ENCODE data around the gene FARP1. TPM values are rescaled to one million over a fixed set of nuclear protein-coding genes. Genes with fewer than 3 reads are reported as not detected.

Gene FARP1
- total RNA-seq, 1 experiment from 2014 or later = 96.6 TPM

GRCh38 chr13:98279473-98280175 lies 136.7 kb downstream of the FARP1 start:
- ChIA-PET POLR2A (no interaction called here), CTCF (no interaction called here)
- ATAC-seq (peak; percentile 85), DNase-seq (ENCODE audit: low spot score) (no peak)
- Mint-ChIP-seq H3K4me1 (peaks cover 35% of the 10 kb centered on the region), H3K27me3 (ENCODE audit: low read depth) (no peaks in the 10 kb centered on the region), H3K4me3 (no peak overlapping the region), H3K27ac (peak overlapping the region; percentile 8; the same call in 1 of the 2 replicates), H3K36me3 (no peaks in the 10 kb centered on the region), H3K9me3 (no peaks in the 10 kb centered on the region)
- TF ChIP-seq ZNF263 (CRISPR knock-in tag; IDR thresholded peaks at IDR 0.05; ENCODE audit: low read depth) (no peak), MXD4 (CRISPR knock-in tag; IDR thresholded peaks at IDR 0.05; ENCODE audit: borderline replicate concordance) (no peak), PREB (CRISPR knock-in tag; IDR thresholded peaks at IDR 0.05; ENCODE audit: borderline replicate concordance) (no peak)

GRCh38 chr13:98280176-98280510 lies 137.2 kb downstream of the FARP1 start:
- Mint-ChIP-seq H3K27ac (peak overlapping the region; percentile 86), H3K4me1 (peaks cover 30% of the 10 kb centered on the region), H3K4me3 (no peak overlapping the region; the same call in 1 of the 2 replicates), H3K9me3 (no peaks in the 10 kb centered on the region), H3K36me3 (no peaks in the 10 kb centered on the region), H3K27me3 (ENCODE audit: low read depth) (no peaks in the 10 kb centered on the region)
- DNase-seq (ENCODE audit: low spot score) (peak; percentile 22), ATAC-seq (peak; percentile 16)
- TF ChIP-seq GRHL2 (CRISPR knock-in tag; IDR thresholded peaks at IDR 0.05; ENCODE audit: insufficient replicate concordance, severe bottlenecking) = no peak
- no peak for TF ChIP-seq FOXK1 (CRISPR knock-in tag; IDR thresholded peaks at IDR 0.05)
- no peak for TF ChIP-seq USF1 (CRISPR knock-in tag; IDR thresholded peaks at IDR 0.05)
- TF ChIP-seq JUN (CRISPR knock-in tag; IDR thresholded peaks at IDR 0.05) = no peak
- TF ChIP-seq USF2 (CRISPR knock-in tag; IDR thresholded peaks at IDR 0.05) = no peak
- TF ChIP-seq SMAD4 (CRISPR knock-in tag; IDR thresholded peaks at IDR 0.05) = no peak
- peak; percentile 29; the same call in 1 of the 2 replicates for TF ChIP-seq SP1 (CRISPR knock-in tag; conservative IDR thresholded peaks at IDR 0.05)
- CTCF ChIA-PET = no interaction called here
- POLR2A ChIA-PET = no interaction called here

GRCh38 chr13:98284679-98285078 lies 141.8 kb downstream of the FARP1 start:
- no peak overlapping the region for H3K27ac Mint-ChIP-seq
- ATAC-seq (no peak), DNase-seq (ENCODE audit: low spot score) (no peak)
- no peaks in the 10 kb centered on the region for H3K36me3 Mint-ChIP-seq
- no peaks in the 10 kb centered on the region for H3K27me3 Mint-ChIP-seq (ENCODE audit: low read depth)
- POLR2A ChIA-PET = no interaction called here
- H3K4me1 Mint-ChIP-seq = peaks cover 13% of the 10 kb centered on the region
- no peaks in the 10 kb centered on the region for H3K9me3 Mint-ChIP-seq
- TF ChIP-seq ATF3 (CRISPR knock-in tag; conservative IDR thresholded peaks at IDR 0.05) (no peak), ZNF671 (CRISPR knock-in tag; IDR thresholded peaks at IDR 0.05) (no peak), NR1H2 (CRISPR knock-in tag; IDR thresholded peaks at IDR 0.05) (no peak)
- H3K4me3 Mint-ChIP-seq = no peak overlapping the region
- CTCF ChIA-PET = interaction anchor here (1.0 kb wide), 1 partner anchor 65 kb away, joined by 3 read pairs; no protein-coding TSS in a partner anchor

GRCh38 chr13:98285317-98285716 lies 142.4 kb downstream of the FARP1 start:
- no peak for TF ChIP-seq SP1 (CRISPR knock-in tag; conservative IDR thresholded peaks at IDR 0.05)
- no peak for TF ChIP-seq ATF3 (CRISPR knock-in tag; conservative IDR thresholded peaks at IDR 0.05)
- Mint-ChIP-seq H3K9me3 (peaks cover 6% of the 10 kb centered on the region), H3K27ac (no peak overlapping the region), H3K27me3 (ENCODE audit: low read depth) (no peaks in the 10 kb centered on the region), H3K36me3 (no peaks in the 10 kb centered on the region), H3K4me1 (peaks cover 7% of the 10 kb centered on the region), H3K4me3 (no peak overlapping the region)
- POLR2A ChIA-PET = no interaction called here
- no peak for DNase-seq (ENCODE audit: low spot score)
- ATAC-seq = 0 out of 2 replicates have a peak, but pooled peaks have one; percentile 24
- CTCF ChIA-PET = no interaction called here

All from WTC11 (cell line).